SKM-1 treated with dmso at 0.1 percent for 144 hours (cell line): ENCODE data around the gene TOP1.

Experiments
- DNase-seq: peaks from one replicate; lab custom pipeline; 2025; ENCODE audit not compliant: unreplicated experiment; lab: John Stamatoyannopoulos, UW

The TOP1 gene

GRCh38 chr20:41035207-41035606, 6.6 kb downstream of the TOP1 start:
- no peak for DNase-seq

- no peak for DNase-seq
Measured at GRCh38 chr20:41037179-41037578, 8.6 kb downstream of the TOP1 start.

DNA sequence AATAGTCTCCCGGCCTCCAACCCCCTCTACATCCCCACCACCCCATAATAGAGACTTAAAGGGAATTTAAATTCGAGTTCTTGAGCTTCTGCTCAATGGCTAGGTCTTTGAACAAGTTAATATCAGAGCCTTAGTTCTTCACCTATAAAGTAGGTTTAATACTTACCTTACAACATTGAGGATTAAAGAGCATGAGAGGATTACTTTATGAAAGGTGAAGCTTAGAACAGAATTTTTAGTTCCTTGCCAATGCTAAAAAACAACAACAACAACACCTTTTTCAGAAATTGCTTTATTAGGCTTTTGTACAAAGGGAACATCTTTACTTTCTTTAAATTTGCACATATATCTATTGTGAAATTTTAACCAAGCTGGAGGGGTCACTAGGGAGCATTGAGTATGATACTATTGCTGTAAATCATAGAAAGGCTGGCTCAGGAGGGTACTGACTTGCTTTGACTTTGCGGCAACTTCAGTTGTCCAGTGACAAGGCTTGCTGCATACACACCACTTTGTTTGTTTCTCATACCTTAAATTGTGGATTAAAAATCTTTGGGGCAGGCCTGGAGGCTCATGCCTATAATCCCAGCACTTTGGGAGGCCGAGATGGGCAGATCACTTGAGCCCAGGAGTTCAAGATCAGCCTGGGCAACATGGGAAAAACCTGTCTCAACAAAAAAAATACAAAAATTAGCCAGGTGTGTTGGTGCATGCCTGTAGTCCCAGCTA, 9.7 kb downstream of the TOP1 start:
- DNase-seq: no peak

- DNase-seq: no peak
Measured at GRCh38 chr20:41038878-41039404, 10.3 kb downstream of the TOP1 start.

DNA sequence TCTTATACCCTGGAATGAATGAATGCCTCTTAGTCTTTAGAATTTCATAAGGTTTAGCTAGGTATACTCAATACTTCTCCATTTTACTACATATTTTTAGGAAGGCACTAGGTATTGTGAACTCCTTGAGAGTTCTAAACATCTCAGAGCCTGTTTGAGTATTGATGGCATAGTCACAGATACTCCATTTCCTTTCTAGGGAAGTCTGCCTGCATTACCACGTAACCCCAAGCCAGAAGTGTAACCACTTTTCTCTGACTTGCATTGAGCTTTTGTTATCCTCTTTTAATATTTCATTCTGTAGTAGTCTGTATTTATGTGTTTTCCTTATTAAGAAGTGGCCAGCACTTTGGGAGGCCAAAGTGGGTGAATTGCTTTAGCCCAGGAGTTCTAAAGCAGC, 12.2 kb downstream of the TOP1 start:
- DNase-seq: no peak

GRCh38 chr20:41041693-41042092, 13.1 kb downstream of the TOP1 start:
- DNase-seq: no peak

GRCh38 chr20:41044409-41045062, 15.9 kb downstream of the TOP1 start:
- DNase-seq: no peak

DNA sequence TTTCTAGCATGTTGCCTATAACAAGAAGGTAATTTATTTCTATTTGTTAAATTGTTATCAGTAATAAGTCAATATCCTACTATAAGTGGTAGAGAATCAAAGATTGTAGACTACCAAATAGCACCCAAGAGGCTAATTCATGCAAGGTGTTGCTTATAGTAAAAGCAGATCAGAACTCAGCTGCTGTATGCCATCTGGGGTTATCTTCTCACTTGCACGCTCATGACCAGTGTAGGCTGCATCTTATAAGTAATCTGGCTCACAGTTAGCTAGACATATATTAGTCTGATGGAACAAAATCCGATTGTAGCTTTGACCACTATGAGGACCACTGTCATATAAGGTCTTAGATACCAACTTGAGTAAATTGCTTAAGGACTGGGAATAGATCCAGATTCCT, 17.0 kb downstream of the TOP1 start:
- no peak for DNase-seq

- no peak for DNase-seq
Measured at GRCh38 chr20:41046716-41047115, 18.1 kb downstream of the TOP1 start.

- no peak for DNase-seq
Measured at GRCh38 chr20:41047279-41047974, 18.8 kb downstream of the TOP1 start.

DNA sequence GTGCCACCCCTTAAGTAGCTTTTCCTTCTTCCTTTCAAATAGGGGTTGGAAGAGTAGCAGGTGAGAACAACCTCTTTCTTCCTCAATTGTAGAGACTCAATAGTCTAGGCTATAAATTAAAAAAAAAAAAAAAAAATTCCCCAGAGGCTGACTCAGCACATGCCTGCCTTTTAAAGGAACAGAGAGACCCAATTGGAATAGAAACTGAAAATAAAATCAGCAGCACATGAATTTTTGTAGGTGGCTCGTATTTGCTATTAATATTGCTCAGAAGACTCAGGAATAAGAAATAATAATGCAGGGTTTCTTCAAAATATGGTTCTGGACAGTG, 19.3 kb downstream of the TOP1 start:
- no peak for DNase-seq

- no peak for DNase-seq
Measured at GRCh38 chr20:41048461-41049301, 20.1 kb downstream of the TOP1 start.

GRCh38 chr20:41049451-41049850, 20.8 kb downstream of the TOP1 start:
- no peak for DNase-seq

DNA sequence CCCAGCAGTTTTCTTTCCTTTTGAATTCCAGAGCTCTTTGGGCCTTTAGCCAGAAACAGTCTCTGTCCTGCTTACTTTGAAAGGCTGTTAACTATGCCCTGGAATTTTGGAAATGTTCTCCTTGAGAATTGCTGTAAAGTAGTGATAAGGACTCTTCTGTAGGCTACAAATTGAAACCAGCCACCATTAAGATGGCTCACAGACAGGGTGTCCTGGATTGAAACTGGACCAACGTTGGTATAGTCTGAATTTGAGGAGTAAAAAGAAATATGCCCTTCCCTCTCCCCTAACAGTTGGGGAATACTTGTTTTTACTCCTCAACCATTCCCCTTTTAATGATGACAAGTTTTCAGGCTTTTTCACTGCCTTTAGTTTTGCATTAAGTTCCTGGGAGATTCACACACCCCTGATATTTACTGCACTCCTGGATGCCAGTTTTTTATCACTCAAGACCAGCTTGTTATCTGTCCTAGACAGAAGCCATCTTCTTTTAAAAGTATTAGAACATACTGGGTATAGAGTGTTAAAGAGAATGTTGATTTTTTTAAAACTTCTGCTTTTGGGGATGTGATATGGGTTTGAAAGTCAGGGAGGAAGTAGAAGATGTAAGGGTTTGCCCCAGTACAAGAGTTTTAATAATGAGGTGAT, 21.9 kb downstream of the TOP1 start:
- peak; percentile 21 for DNase-seq

GRCh38 chr20:41051009-41051825, 22.6 kb downstream of the TOP1 start:
- peak; percentile 21 for DNase-seq

GRCh38 chr20:41052742-41053419, 24.3 kb downstream of the TOP1 start:
- no peak for DNase-seq

DNA sequence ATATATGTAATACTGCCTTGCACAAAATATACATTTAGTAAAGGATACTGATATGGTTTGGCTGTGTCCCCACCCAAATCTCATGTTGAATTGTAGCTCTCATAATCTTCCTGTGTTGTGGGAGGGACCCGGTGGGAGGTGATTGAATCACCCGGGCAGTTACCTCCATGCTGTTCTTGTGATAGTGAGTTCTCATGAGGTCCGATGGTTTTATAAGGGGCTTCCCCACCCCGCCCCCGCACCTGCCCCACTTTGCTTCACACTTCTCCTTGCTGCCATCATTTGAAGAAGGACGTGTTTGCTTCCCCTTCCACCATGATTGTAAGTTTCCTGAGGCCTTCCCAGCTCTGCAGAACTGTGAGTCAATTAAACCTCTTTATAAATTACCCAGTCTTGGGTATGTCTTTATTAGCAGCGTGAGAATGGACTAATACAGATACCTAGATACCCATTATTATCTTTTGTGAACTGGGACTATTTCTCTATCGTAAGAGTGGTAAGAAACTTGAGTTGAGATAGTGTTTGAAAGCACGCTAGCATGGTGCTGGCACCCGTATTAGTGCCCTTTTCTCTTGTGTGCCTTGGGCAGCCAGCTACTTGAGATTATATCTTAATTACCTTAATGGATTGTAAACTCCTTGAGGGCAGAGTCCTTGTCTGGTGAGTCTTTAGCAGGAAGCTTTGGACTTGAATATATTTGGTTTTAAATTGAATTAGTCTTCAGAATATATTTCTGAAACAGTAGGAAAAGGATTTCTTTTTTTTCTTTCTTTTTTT, 25.6 kb downstream of the TOP1 start:
- DNase-seq: no peak

DNA sequence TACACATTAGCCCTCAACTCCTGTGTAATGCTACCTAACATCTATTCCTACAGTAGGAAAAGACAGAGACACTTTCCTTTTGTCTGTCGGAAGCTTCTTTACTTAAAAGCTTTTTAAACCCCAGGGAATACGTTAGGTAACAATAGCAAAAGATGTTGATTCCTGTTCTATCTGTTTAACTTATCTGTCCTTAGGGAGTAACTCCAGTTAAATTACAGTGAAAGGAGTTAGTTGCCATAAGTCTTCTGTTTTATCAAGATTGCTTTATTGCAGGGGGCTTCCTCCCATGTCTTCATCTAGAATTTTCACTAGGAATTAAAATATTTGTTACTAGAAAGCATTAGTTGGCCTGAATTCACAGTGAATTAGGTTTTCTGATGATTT, 26.2 kb downstream of the TOP1 start:
- DNase-seq: no peak

DNA sequence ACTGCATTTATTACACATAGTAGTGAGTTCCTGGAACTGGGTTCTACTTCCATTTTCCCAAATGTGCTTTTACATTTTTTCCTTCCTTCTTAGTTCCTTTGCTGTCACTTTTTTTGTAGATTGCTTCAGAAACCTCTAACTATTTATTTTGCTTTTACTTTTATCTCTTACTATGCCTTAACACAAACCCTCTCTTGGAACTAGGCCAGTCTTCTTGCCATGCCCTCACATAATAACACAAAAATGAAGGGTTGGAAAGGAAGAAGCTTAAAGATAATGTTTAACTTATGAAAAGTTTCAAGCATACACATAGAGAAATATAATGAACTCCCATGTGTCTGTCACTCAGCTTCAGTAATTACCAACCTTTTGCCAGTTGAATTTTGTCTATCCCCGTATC, 27.1 kb downstream of the TOP1 start:
- DNase-seq: no peak
